OCI-LY3 (cell line): Measurements from ENCODE around the gene UFSP2.

Experiments
- CTCF ChIP-seq: fragments of 200-600, 300-600 bp; sonication (generic); IDR thresholded peaks from 2 replicates; pipeline ENCODE4 v1.5.1; 2014; ENCODE audit warnings: antibody characterized with exemption, low read length, low read depth
- EZH2phosphoT487 ChIP-seq: fragments of 200-600 bp; shearing (Covaris generic); IDR thresholded peaks from 2 replicates; pipeline ENCODE4 v1.6.1; 2018; ENCODE audit warnings: antibody characterized with exemption, mixed run types, low read depth

- TF ChIP-seq CTCF (no peak), EZH2phosphoT487 (no peak)
These were observed 46.2 kb downstream of the UFSP2 start for GRCh38 chr4:185379326-185380295.
